Neuronal stem cell (in vitro differentiated cells): ENCODE results near the gene RHOC.
"Not testable (repeated sequence)": the region's sequence is repeated elsewhere in the genome, so short reads cannot be mapped to it uniquely, and the experiment has no call there.

Experiments used
- DNase-seq: peaks from one replicate; pipeline ENCODE4 v3.0.0-alpha.2; 2013; ENCODE audit warnings: low spot score
- H2AFZ ChIP-seq: one replicate; pipeline ENCODE4 v1.6.1; 2013; ENCODE audit warnings: mild to moderate bottlenecking, low read length, inconsistent platforms
- H2AK5ac ChIP-seq: 2 replicates; pipeline ENCODE4 v1.6.1; 2013; ENCODE audit warnings: low read depth, mild to moderate bottlenecking, inconsistent platforms, low read length, moderate library complexity, mixed read lengths
- H2BK120ac ChIP-seq: 2 replicates; pipeline ENCODE4 v1.6.1; 2013; ENCODE audit warnings: low read depth, mild to moderate bottlenecking, inconsistent platforms, low read length, moderate library complexity, mixed read lengths
- H2BK12ac ChIP-seq: one replicate; pipeline ENCODE4 v1.6.1; 2013; ENCODE audit warnings: low read length, inconsistent platforms
- H2BK15ac ChIP-seq: 2 replicates; pipeline ENCODE4 v1.6.1; 2013; ENCODE audit warnings: mild to moderate bottlenecking, low read length, inconsistent platforms, mixed read lengths
- H2BK5ac ChIP-seq: one replicate; pipeline ENCODE4 v1.6.1; 2013; ENCODE audit warnings: inconsistent platforms, mild to moderate bottlenecking, low read length, moderate library complexity
- H3K14ac ChIP-seq: one replicate; pipeline ENCODE4 v1.6.1; 2013; ENCODE audit warnings: low read length, inconsistent platforms
- H3K18ac ChIP-seq: 2 replicates; pipeline ENCODE4 v1.6.1; 2013; ENCODE audit warnings: low read length, inconsistent platforms
- H3K23ac ChIP-seq: 2 replicates; pipeline ENCODE4 v1.6.1; 2013; ENCODE audit warnings: low read depth, mild to moderate bottlenecking, mixed read lengths, low read length, inconsistent platforms; ENCODE audit not compliant: poor library complexity
- H3K27ac ChIP-seq: replicated peaks from 3 replicates; pipeline ENCODE4 v1.5.1; 2013; ENCODE audit warnings: low read length, inconsistent platforms
- H3K27me3 ChIP-seq, 3 experiments: 2 replicates each; pipeline ENCODE4 v1.6.1; 2013; ENCODE audit warnings: low read length in 3 of 3, mild to moderate bottlenecking in 2 of 3, inconsistent platforms in 1 of 3, low read depth in 1 of 3, mixed read lengths in 1 of 3, moderate library complexity in 1 of 3; ENCODE audit not compliant: control insufficient read depth in 3 of 3, insufficient read depth in 3 of 3
- H3K36me3 ChIP-seq, 2 donors: replicated peaks in 1 of 2; 2 replicates each; pipeline ENCODE4 v1.6.1; 2013; ENCODE audit warnings: low read length in 2 of 2; ENCODE audit not compliant: control insufficient read depth in 2 of 2, insufficient read depth in 2 of 2
- H3K4ac ChIP-seq: 2 replicates; pipeline ENCODE4 v1.6.1; 2013; ENCODE audit warnings: inconsistent platforms, mild to moderate bottlenecking, low read length, moderate library complexity
- H3K4me1 ChIP-seq, 2 donors: 1 replicate in 1 of 2; 2 replicates in 1 of 2; pipeline ENCODE4 v1.6.1; 2013; ENCODE audit warnings: low read length in 2 of 2, low read depth in 1 of 2; ENCODE audit not compliant: control insufficient read depth in 2 of 2, insufficient read depth in 1 of 2
- H3K4me2 ChIP-seq: one replicate; pipeline ENCODE4 v1.6.1; 2013; ENCODE audit warnings: mild to moderate bottlenecking, low read length, inconsistent platforms; ENCODE audit not compliant: insufficient read depth, poor library complexity, severe bottlenecking
- H3K4me3 ChIP-seq, 2 donors: 2 replicates each; pipeline ENCODE4 v1.5.1; 2013; ENCODE audit warnings: low read length in 2 of 2, mild to moderate bottlenecking in 2 of 2, inconsistent platforms in 1 of 2, moderate library complexity in 1 of 2
- H3K79me1 ChIP-seq: one replicate; pipeline ENCODE4 v1.6.1; 2013; ENCODE audit warnings: low read depth, mild to moderate bottlenecking, inconsistent platforms, low read length, moderate library complexity
- H3K9ac ChIP-seq: one replicate; pipeline ENCODE4 v1.6.1; 2013; ENCODE audit warnings: mild to moderate bottlenecking, low read depth, low read length, inconsistent platforms; ENCODE audit not compliant: poor library complexity
- H3K9me3 ChIP-seq, 2 donors: replicated peaks in 1 of 2; 2 replicates each; pipeline versions ENCODE3 to v1.6.1; 2013; ENCODE audit warnings: low read length in 2 of 2, mild to moderate bottlenecking in 2 of 2, inconsistent platforms in 1 of 2, low read depth in 1 of 2, mixed read lengths in 1 of 2, moderate library complexity in 1 of 2; ENCODE audit not compliant: control insufficient read depth in 2 of 2, insufficient read depth in 1 of 2
- H4K8ac ChIP-seq: one replicate; pipeline ENCODE4 v1.6.1; 2013; ENCODE audit warnings: low read depth, mild to moderate bottlenecking, inconsistent platforms, low read length, moderate library complexity
- H4K91ac ChIP-seq: one replicate; pipeline ENCODE4 v1.6.1; 2013; ENCODE audit warnings: low read length, low read depth, mild to moderate bottlenecking, inconsistent platforms; ENCODE audit not compliant: poor library complexity
- WGBS, 2 donors: extraction: QIAGEN DNeasy Blood & Tissue Kit; methylation state at CpG; one replicate each; pipeline ENCODE4 v1.1.7; 2013; ENCODE audit warnings: missing lambda C conversion rate in 2 of 2, mixed read lengths in 1 of 2; ENCODE audit not compliant: insufficient read length in 2 of 2, insufficient replicate concordance in 1 of 2; ENCODE audit errors: extremely low coverage in 2 of 2; 5-methylcytosine and 5-hydroxymethylcytosine counted together

Gene RHOC

DNA sequence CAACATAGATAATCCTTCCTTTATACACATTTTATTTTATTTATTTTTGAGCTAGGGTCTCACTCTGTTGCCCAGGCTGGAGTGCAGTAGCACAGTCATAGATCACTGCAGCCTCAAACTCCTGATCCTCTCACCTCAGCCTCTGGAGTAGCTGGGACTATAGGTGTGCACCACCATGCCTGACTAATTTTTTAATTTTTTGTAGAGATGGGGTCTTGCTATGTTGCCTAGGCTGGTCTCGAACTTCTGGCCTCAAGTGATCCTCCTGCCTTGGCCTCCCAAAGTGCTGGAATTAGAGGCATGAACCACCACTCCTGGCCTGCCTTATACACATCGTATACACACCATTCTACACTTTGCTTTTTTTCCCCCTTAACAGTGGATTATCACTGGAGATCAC lies 14.4 kb upstream of the RHOC start:
- not testable (repeated sequence) for H2BK5ac ChIP-seq, H3K4me3 ChIP-seq, H3K4ac ChIP-seq, H2BK15ac ChIP-seq, H3K9ac ChIP-seq, H3K27ac ChIP-seq, H2BK12ac ChIP-seq, H3K4me2 ChIP-seq, H3K36me3 ChIP-seq, H3K9me3 ChIP-seq, H2AFZ ChIP-seq, H4K91ac ChIP-seq, H3K18ac ChIP-seq, H4K8ac ChIP-seq, H3K23ac ChIP-seq, H3K79me1 ChIP-seq, H3K14ac ChIP-seq, H2BK120ac ChIP-seq, DNase-seq, H2AK5ac ChIP-seq
- Histone ChIP-seq H3K27me3 (peaks cover 0 to 50% (median 6%) of the 10 kb centered on the region in 3 experiments), H3K4me1 (peaks cover 9 to 21% of the 10 kb centered on the region in 2 donors)
- WGBS, 2 donors = no CpG with 5 or more reads among the region's 2 CpGs

DNA sequence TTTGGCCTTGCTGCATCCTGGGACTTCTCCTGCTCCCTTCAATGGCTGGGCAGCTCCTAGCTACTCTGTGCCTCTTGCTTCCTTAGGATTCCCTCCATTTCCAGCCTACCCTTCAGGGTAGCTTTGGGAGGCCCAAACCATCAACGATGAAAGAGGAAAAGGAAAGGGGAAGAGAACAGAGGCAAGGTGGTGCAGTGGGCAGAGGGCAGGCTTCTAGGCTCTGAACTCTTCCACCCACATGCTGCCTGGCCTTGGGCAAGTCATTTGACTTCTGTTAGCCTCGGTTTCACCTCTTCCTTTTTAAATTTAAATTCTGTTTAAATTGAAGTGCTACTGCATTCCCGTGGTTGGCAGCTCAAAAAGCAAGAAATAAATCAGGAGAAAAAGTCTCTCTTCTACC lies 13.9 kb upstream of the RHOC start:
- Histone ChIP-seq H2BK120ac (no peak overlapping the region), H3K4me1 (peaks cover 13 to 23% of the 10 kb centered on the region in 2 donors), H3K79me1 (no peaks in the 10 kb centered on the region), H2BK12ac (no peak overlapping the region), H2BK15ac (no peak overlapping the region), H3K14ac (no peak overlapping the region), H2BK5ac (no peak overlapping the region), H3K4ac (no peak overlapping the region), H4K91ac (no peak overlapping the region), H4K8ac (no peak overlapping the region), H3K27me3 (peaks cover 0 to 50% (median 9%) of the 10 kb centered on the region in 3 experiments), H3K9me3 (peaks cover 0 to 2% of the 10 kb centered on the region in 2 donors), H3K27ac (no peak overlapping the region), H3K36me3 (no peaks in the 10 kb centered on the region), H2AFZ (no peak overlapping the region), H3K4me3 (no peak overlapping the region), H3K9ac (no peak overlapping the region), H2AK5ac (no peak overlapping the region), H3K23ac (no peak overlapping the region), H3K4me2 (no peak overlapping the region), H3K18ac (no peak overlapping the region)
- WGBS, 2 donors = no CpG with 5 or more reads among the region's 3 CpGs
- no peak for DNase-seq

DNA sequence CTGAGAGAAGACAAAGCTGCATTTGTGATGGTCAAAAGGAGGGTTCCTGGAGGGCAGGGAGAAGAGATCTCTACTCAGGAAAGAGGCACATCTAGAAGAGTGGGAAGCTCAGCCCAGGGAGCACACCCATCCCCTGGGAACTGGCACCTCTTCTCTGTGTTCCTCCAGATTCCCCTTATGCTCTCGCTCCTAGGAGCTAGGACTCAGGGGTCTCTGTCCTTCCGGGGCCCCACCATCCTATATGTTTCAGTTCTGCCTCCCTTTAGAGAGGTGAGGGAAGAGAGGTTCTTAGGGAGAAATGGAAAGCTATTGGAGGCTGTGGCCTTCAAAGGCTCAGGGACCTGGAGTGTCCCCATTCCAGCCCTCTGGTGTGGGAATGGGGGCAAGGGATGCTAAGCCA lies 12.8 kb upstream of the RHOC start:
- H3K4ac ChIP-seq = no peak overlapping the region
- H2BK12ac ChIP-seq = no peak overlapping the region
- H3K36me3 ChIP-seq = no peaks in the 10 kb centered on the region
- no peak overlapping the region for H3K4me3 ChIP-seq
- H3K27me3 ChIP-seq = peaks cover under 1 to 53% (median 16%) of the 10 kb centered on the region in 3 experiments
- H4K91ac ChIP-seq = no peak overlapping the region
- WGBS, 2 donors = no CpG with 5 or more reads among the region's 2 CpGs
- no peak overlapping the region for H3K14ac ChIP-seq
- H3K9ac ChIP-seq = no peak overlapping the region
- no peak overlapping the region for H4K8ac ChIP-seq
- no peak overlapping the region for H3K18ac ChIP-seq
- no peak overlapping the region for H2AFZ ChIP-seq
- H3K4me1 ChIP-seq = peaks cover 16 to 23% of the 10 kb centered on the region in 2 donors
- H3K4me2 ChIP-seq = no peak overlapping the region
- H2BK5ac ChIP-seq = no peak overlapping the region
- no peak overlapping the region for H3K27ac ChIP-seq
- no peak for DNase-seq
- no peaks in the 10 kb centered on the region for H3K79me1 ChIP-seq
- peaks cover 0 to 2% of the 10 kb centered on the region in 2 donors for H3K9me3 ChIP-seq
- H3K23ac ChIP-seq = no peak overlapping the region
- H2BK15ac ChIP-seq = no peak overlapping the region
- H2AK5ac ChIP-seq = no peak overlapping the region
- H2BK120ac ChIP-seq = no peak overlapping the region

- Histone ChIP-seq H3K4me3 (no peak overlapping the region), H2BK15ac (peak overlapping the region; percentile 28), H3K9ac (no peak overlapping the region), H3K79me1 (no peaks in the 10 kb centered on the region), H3K27ac (no peak overlapping the region), H3K18ac (peak overlapping the region; percentile 73), H3K4ac (no peak overlapping the region), H3K4me1 (peaks cover 18 to 23% of the 10 kb centered on the region in 2 donors), H2BK120ac (no peak overlapping the region), H2BK12ac (peak overlapping the region; percentile 28), H2BK5ac (peak overlapping the region; percentile 15), H2AK5ac (peak overlapping the region; percentile 80), H3K23ac (peak overlapping the region; percentile 20), H3K36me3 (no peaks in the 10 kb centered on the region), H3K14ac (no peak overlapping the region), H4K8ac (no peak overlapping the region), H3K4me2 (peak overlapping the region; percentile 40), H3K9me3 (peaks cover 0 to 2% of the 10 kb centered on the region in 2 donors), H2AFZ (peak overlapping the region; percentile 49), H4K91ac (no peak overlapping the region), H3K27me3 (peaks cover 8 to 58% (median 25%) of the 10 kb centered on the region in 3 experiments)
- no CpG with 5 or more reads among the region's 44 CpGs for WGBS, 2 donors
- DNase-seq = peak; percentile 64
These were observed 11.9 kb upstream of the RHOC start for GRCh38 chr1:112718691-112719418.
